Trophoblast cell (in vitro differentiated cells and primary cell): Measurements from ENCODE around the gene STXBP5L.

Source experiments
- DNase-seq, 2 donors: peaks; one replicate each; pipeline ENCODE4 v3.0.0-alpha.2; 2016
- H2AFZ ChIP-seq: 2 replicates; pipeline ENCODE4 v1.6.1; 2013; ENCODE audit warnings: low read length, moderate library complexity, mild to moderate bottlenecking; ENCODE audit not compliant: insufficient read depth, poor library complexity
- H2AK5ac ChIP-seq: 2 replicates; pipeline ENCODE4 v1.6.1; 2013; ENCODE audit warnings: mild to moderate bottlenecking, low read length
- H2BK120ac ChIP-seq: 2 replicates; pipeline ENCODE4 v1.6.1; 2013; ENCODE audit warnings: low read length, mild to moderate bottlenecking, moderate library complexity; ENCODE audit not compliant: insufficient read depth, poor library complexity
- H2BK12ac ChIP-seq: 2 replicates; pipeline ENCODE4 v1.6.1; 2013; ENCODE audit warnings: mild to moderate bottlenecking, low read length, moderate library complexity
- H2BK5ac ChIP-seq: 2 replicates; pipeline ENCODE4 v1.6.1; 2013; ENCODE audit warnings: low read length, low read depth, moderate library complexity, mild to moderate bottlenecking; ENCODE audit not compliant: poor library complexity
- H3K14ac ChIP-seq: 2 replicates; pipeline ENCODE4 v1.6.1; 2013; ENCODE audit warnings: mild to moderate bottlenecking, low read length
- H3K18ac ChIP-seq: 2 replicates; pipeline ENCODE4 v1.6.1; 2013; ENCODE audit warnings: mild to moderate bottlenecking, low read length
- H3K23ac ChIP-seq: 2 replicates; pipeline ENCODE4 v1.6.1; 2013; ENCODE audit warnings: low read length
- H3K27ac ChIP-seq: 2 replicates; pipeline ENCODE4 v1.5.1; 2013; ENCODE audit warnings: low read depth, mild to moderate bottlenecking, inconsistent platforms, low read length, moderate library complexity
- H3K27me3 ChIP-seq: 2 replicates; pipeline ENCODE4 v1.6.1; 2013; ENCODE audit warnings: inconsistent platforms, mild to moderate bottlenecking, low read length, moderate library complexity; ENCODE audit not compliant: insufficient read depth
- H3K36me3 ChIP-seq, 2 experiments: 1 replicate in 1 of 2; 2 replicates in 1 of 2; pipeline ENCODE4 v1.6.1; 2013; ENCODE audit warnings: low read length in 2 of 2, mild to moderate bottlenecking in 2 of 2, moderate library complexity in 1 of 2; ENCODE audit not compliant: insufficient read depth in 2 of 2, control insufficient read depth in 1 of 2
- H3K4ac ChIP-seq: 2 replicates; pipeline ENCODE4 v1.6.1; 2013; ENCODE audit warnings: low read depth, mild to moderate bottlenecking, low read length, moderate library complexity
- H3K4me1 ChIP-seq, 2 experiments: 1 replicate in 1 of 2; 2 replicates in 1 of 2; pipeline ENCODE4 v1.6.1; 2013; ENCODE audit warnings: low read length in 2 of 2, mild to moderate bottlenecking in 2 of 2, moderate library complexity in 1 of 2; ENCODE audit not compliant: insufficient read depth in 2 of 2, control insufficient read depth in 1 of 2
- H3K4me2 ChIP-seq: 2 replicates; pipeline ENCODE4 v1.6.1; 2013; ENCODE audit warnings: inconsistent platforms, mild to moderate bottlenecking, low read length, moderate library complexity
- H3K4me3 ChIP-seq: 2 replicates; pipeline ENCODE4 v1.5.1; 2013; ENCODE audit warnings: mild to moderate bottlenecking, low read depth, low read length, inconsistent platforms
- H3K79me1 ChIP-seq: one replicate; pipeline ENCODE4 v1.6.1; 2013; ENCODE audit warnings: low read length
- H3K79me2 ChIP-seq: 2 replicates; pipeline ENCODE4 v1.6.1; 2013; ENCODE audit warnings: low read length, mild to moderate bottlenecking; ENCODE audit not compliant: control insufficient read depth, insufficient read depth, poor library complexity
- H3K9ac ChIP-seq: 2 replicates; pipeline ENCODE4 v1.6.1; 2013; ENCODE audit warnings: mild to moderate bottlenecking, low read length
- H3K9me3 ChIP-seq: 2 replicates; pipeline ENCODE4 v1.6.1; 2013; ENCODE audit warnings: low read depth, mild to moderate bottlenecking, control low read depth, inconsistent platforms, low read length; ENCODE audit not compliant: insufficient read depth
- H4K12ac ChIP-seq: 2 replicates; pipeline ENCODE4 v1.6.1; 2013; ENCODE audit warnings: low read depth, mild to moderate bottlenecking, low read length, moderate library complexity
- H4K8ac ChIP-seq: 2 replicates; pipeline ENCODE4 v1.6.1; 2013; ENCODE audit warnings: low read depth, mild to moderate bottlenecking, low read length, moderate library complexity
- H4K91ac ChIP-seq: one replicate; pipeline ENCODE4 v1.6.1; 2013; ENCODE audit warnings: low read depth, mild to moderate bottlenecking, low read length, moderate library complexity
- WGBS: extraction: QIAGEN DNeasy Blood & Tissue Kit; methylation state at CpG from one replicate; pipeline ENCODE4 v1.1.7; 2013; ENCODE audit warnings: missing lambda C conversion rate; ENCODE audit not compliant: insufficient read length, insufficient coverage; ENCODE audit errors: extremely low coverage; 5-methylcytosine and 5-hydroxymethylcytosine counted together

The STXBP5L gene

GRCh38 chr3:120982608-120983320, 74.8 kb downstream of the STXBP5L start:
- Histone ChIP-seq H3K27ac (no peak overlapping the region), H3K27me3 (no peaks in the 10 kb centered on the region), H3K14ac (no peak overlapping the region), H3K36me3 (no peaks in the 10 kb centered on the region), H2AK5ac (no peak overlapping the region), H3K9ac (no peak overlapping the region), H3K79me1 (no peaks in the 10 kb centered on the region), H2BK12ac (no peak overlapping the region), H3K23ac (no peak overlapping the region), H4K8ac (no peak overlapping the region), H3K9me3 (peaks cover 6% of the 10 kb centered on the region), H2AFZ (no peak overlapping the region), H3K4me1 (no peaks in the 10 kb centered on the region), H4K12ac (no peak overlapping the region), H3K18ac (no peak overlapping the region), H3K4me2 (no peak overlapping the region), H2BK5ac (no peak overlapping the region), H3K4ac (no peak overlapping the region), H3K4me3 (no peak overlapping the region), H4K91ac (no peak overlapping the region), H3K79me2 (no peaks in the 10 kb centered on the region), H2BK120ac (no peak overlapping the region)
- no CpG with 5 or more reads among the region's 3 CpGs for WGBS
- no peak for DNase-seq

GRCh38 chr3:120983321-120983665, 75.3 kb downstream of the STXBP5L start:
- Histone ChIP-seq H3K27ac (no peak overlapping the region), H2AK5ac (no peak overlapping the region), H2BK120ac (no peak overlapping the region), H2AFZ (no peak overlapping the region), H2BK12ac (no peak overlapping the region), H3K18ac (no peak overlapping the region), H3K14ac (no peak overlapping the region), H3K4ac (no peak overlapping the region), H2BK5ac (no peak overlapping the region), H3K4me2 (no peak overlapping the region), H3K79me1 (no peaks in the 10 kb centered on the region), H3K79me2 (no peaks in the 10 kb centered on the region), H3K4me3 (no peak overlapping the region), H4K8ac (no peak overlapping the region), H3K9me3 (peaks cover 6% of the 10 kb centered on the region), H3K9ac (no peak overlapping the region), H3K23ac (no peak overlapping the region), H3K4me1 (no peaks in the 10 kb centered on the region), H3K27me3 (no peaks in the 10 kb centered on the region), H4K12ac (no peak overlapping the region), H3K36me3 (no peaks in the 10 kb centered on the region), H4K91ac (no peak overlapping the region)
- no CpG with 5 or more reads among the region's 1 CpG for WGBS
- no peak for DNase-seq

GRCh38 chr3:120983841-120984240, 75.8 kb downstream of the STXBP5L start:
- H3K79me1 ChIP-seq, result no peaks in the 10 kb centered on the region
- H3K4me1 ChIP-seq, result no peaks in the 10 kb centered on the region
- H3K27me3 ChIP-seq, result no peaks in the 10 kb centered on the region
- H4K8ac ChIP-seq, result no peak overlapping the region
- no peak overlapping the region for H3K9ac ChIP-seq
- no peak overlapping the region for H2BK120ac ChIP-seq
- no peak overlapping the region for H2BK5ac ChIP-seq
- H3K18ac ChIP-seq, result no peak overlapping the region
- H3K79me2 ChIP-seq, result no peaks in the 10 kb centered on the region
- H3K9me3 ChIP-seq, result peaks cover 6% of the 10 kb centered on the region
- WGBS, result no CpG with 5 or more reads among the region's 2 CpGs
- H2AK5ac ChIP-seq, result no peak overlapping the region
- no peak overlapping the region for H3K27ac ChIP-seq
- DNase-seq, result no peak
- H4K12ac ChIP-seq, result no peak overlapping the region
- no peak overlapping the region for H2BK12ac ChIP-seq
- no peaks in the 10 kb centered on the region for H3K36me3 ChIP-seq
- no peak overlapping the region for H3K23ac ChIP-seq
- no peak overlapping the region for H2AFZ ChIP-seq
- no peak overlapping the region for H3K4me3 ChIP-seq
- no peak overlapping the region for H4K91ac ChIP-seq
- no peak overlapping the region for H3K4ac ChIP-seq
- H3K14ac ChIP-seq, result no peak overlapping the region
- no peak overlapping the region for H3K4me2 ChIP-seq

- Histone ChIP-seq H3K4me2 (no peak overlapping the region), H3K23ac (no peak overlapping the region), H3K27me3 (no peaks in the 10 kb centered on the region), H4K91ac (no peak overlapping the region), H3K27ac (no peak overlapping the region), H3K4ac (no peak overlapping the region), H4K8ac (no peak overlapping the region), H2BK12ac (no peak overlapping the region), H3K36me3 (no peaks in the 10 kb centered on the region), H3K4me3 (no peak overlapping the region), H3K9ac (no peak overlapping the region), H4K12ac (no peak overlapping the region), H3K79me2 (no peaks in the 10 kb centered on the region), H3K18ac (no peak overlapping the region), H3K79me1 (no peaks in the 10 kb centered on the region), H2AK5ac (no peak overlapping the region), H3K4me1 (no peaks in the 10 kb centered on the region), H2AFZ (no peak overlapping the region), H3K9me3 (peaks cover 4% of the 10 kb centered on the region), H3K14ac (no peak overlapping the region), H2BK120ac (no peak overlapping the region), H2BK5ac (no peak overlapping the region)
- DNase-seq, result no peak
- no CpG with 5 or more reads among the region's 1 CpG for WGBS
Measured at GRCh38 chr3:120985242-120985641, 77.2 kb downstream of the STXBP5L start.
